Stomach smooth muscle (tissue), 2 donors: ENCODE results near the gene CCBE1.

Experiments
- H3K27ac ChIP-seq: one replicate; pipeline ENCODE4 v1.7.0; 2013; ENCODE audit warnings: mild to moderate bottlenecking, low read length, inconsistent platforms
- H3K27me3 ChIP-seq, 2 donors: one replicate each; pipeline ENCODE4 v1.7.0; 2013; ENCODE audit warnings: low read length in 2 of 2; ENCODE audit not compliant: insufficient read depth in 2 of 2, control insufficient read depth in 1 of 2
- H3K36me3 ChIP-seq, 2 donors: one replicate each; pipeline ENCODE4 v1.7.0; 2013; ENCODE audit warnings: low read length in 2 of 2; ENCODE audit not compliant: control insufficient read depth in 2 of 2, insufficient read depth in 2 of 2
- H3K4me1 ChIP-seq: one replicate; pipeline ENCODE4 v1.7.0; 2013; ENCODE audit warnings: low read length; ENCODE audit not compliant: control insufficient read depth, insufficient read depth
- H3K4me3 ChIP-seq, 2 donors: one replicate each; pipeline ENCODE4 v1.7.0; 2013; ENCODE audit warnings: low read length in 2 of 2
- H3K9ac ChIP-seq, 2 donors: one replicate each; pipeline ENCODE4 v1.7.0; 2013; ENCODE audit warnings: low read length in 2 of 2, mild to moderate bottlenecking in 1 of 2
- H3K9me3 ChIP-seq, 2 donors: one replicate each; pipeline ENCODE4 v1.7.0; 2013; ENCODE audit warnings: low read length in 2 of 2; ENCODE audit not compliant: control insufficient read depth in 2 of 2
- donor health status: healthy.
- donor health status: Pancreatic carcinoma.

Gene CCBE1

DNA sequence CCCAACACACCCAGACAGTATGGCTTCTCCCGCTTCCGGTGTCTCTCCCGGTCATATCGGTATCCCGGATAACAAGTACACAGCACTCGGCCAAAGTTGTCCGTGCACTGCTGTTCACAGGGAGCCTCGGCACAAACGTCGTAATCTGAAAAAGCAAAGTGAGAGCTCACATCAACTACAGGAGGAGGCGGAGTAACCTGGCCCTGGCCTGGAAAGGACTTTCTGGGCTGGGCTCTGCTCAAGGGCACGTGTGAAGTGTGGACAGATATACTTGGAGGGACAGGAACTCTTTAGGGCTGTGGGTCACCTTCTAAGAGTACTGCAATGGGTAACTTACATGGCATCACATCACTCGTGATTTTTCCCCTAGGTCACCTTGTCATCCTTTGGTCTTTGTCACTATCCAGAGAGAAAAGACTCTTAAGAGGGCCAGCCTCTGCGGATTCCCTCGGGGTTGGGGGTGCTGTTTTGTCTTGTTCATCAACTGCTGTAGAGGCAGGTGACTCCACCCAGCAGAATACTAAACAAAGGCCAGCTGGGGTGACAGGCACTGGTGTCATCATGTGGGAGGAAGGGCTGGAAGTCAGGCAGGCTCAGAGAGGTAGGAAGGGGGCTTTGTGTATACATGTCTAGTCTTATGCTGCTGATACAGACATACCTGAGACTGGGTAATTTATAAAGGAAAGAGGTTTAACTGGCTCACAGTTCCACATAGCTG lies 227.6 kb downstream of the CCBE1 start:
- Histone ChIP-seq H3K9ac (no peak overlapping the region), H3K4me3 (no peak overlapping the region), H3K36me3 (no peaks in the 10 kb centered on the region), H3K4me1 (peaks cover 5% of the 10 kb centered on the region), H3K27ac (no peak overlapping the region), H3K27me3 (no peaks in the 10 kb centered on the region), H3K9me3 (no peaks in the 10 kb centered on the region)

DNA sequence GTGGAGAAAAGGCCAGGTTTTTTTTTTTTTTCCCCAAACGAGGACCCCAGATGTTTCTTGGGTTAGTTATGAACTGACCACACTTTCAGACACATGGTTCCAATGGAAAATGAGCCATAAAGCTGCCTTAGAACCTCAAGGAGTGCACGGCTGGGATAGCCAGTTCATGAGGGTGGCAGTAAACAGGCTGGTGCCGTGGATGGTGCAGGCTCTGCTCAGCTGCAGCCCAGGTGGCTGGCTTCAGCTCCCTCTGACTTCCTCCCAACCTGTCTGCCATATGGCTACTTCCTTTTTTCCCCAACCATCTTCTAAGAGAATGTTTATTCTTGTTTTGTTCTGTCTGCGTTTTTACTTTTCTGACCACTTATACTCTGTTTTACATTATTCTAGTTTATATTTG lies 228.4 kb downstream of the CCBE1 start:
- Histone ChIP-seq H3K36me3 (no peaks in the 10 kb centered on the region), H3K4me3 (no peak overlapping the region), H3K9ac (no peak overlapping the region), H3K27ac (no peak overlapping the region), H3K27me3 (no peaks in the 10 kb centered on the region), H3K9me3 (no peaks in the 10 kb centered on the region), H3K4me1 (peaks cover 5% of the 10 kb centered on the region)

DNA sequence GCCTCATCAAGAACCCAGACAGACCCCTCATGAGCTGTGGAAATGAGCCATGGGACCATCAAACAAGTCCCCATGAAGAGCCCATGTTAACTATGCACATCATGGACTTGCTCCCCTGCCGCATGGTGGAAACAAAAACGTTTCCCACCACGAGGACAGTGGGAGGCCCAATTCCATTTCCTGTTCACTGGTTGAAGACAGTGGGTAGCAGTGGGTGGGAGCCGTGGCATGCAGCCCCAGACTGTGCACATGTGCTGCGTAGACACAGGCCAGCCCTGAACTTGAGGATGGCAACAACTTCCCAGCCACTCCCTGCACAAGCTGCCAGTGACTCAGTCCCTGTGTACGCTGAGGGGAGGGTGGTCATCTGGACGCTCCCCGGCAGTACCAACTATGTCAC lies 229.7 kb downstream of the CCBE1 start:
- H3K27ac ChIP-seq = no peak overlapping the region
- no peaks in the 10 kb centered on the region for H3K36me3 ChIP-seq
- H3K9ac ChIP-seq = no peak overlapping the region
- no peak overlapping the region for H3K4me3 ChIP-seq
- peaks cover 5% of the 10 kb centered on the region for H3K4me1 ChIP-seq
- H3K27me3 ChIP-seq = no peaks in the 10 kb centered on the region
- H3K9me3 ChIP-seq = no peaks in the 10 kb centered on the region

DNA sequence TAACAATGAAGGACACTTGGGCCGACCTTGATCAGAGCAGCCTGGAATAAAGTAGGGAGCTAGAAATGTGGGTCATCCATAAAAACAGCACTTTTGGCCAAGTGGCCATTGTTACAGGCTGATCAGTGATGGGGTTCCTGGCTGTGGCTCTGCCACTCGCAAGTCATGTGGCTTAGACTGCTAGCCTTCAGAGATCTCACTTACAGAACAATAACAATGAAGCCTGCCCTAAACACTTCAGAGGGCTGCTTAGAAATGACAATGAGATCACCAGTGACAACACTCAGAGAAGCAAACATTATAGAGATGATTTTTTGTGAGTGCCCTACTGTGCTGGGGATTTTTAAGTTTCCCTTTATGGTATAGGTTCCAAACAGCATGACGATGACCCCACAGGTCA lies 230.2 kb downstream of the CCBE1 start:
- Histone ChIP-seq H3K36me3 (no peaks in the 10 kb centered on the region), H3K27me3 (no peaks in the 10 kb centered on the region), H3K9ac (no peak overlapping the region), H3K27ac (no peak overlapping the region), H3K4me3 (no peak overlapping the region), H3K9me3 (no peaks in the 10 kb centered on the region), H3K4me1 (peaks cover 5% of the 10 kb centered on the region)

DNA sequence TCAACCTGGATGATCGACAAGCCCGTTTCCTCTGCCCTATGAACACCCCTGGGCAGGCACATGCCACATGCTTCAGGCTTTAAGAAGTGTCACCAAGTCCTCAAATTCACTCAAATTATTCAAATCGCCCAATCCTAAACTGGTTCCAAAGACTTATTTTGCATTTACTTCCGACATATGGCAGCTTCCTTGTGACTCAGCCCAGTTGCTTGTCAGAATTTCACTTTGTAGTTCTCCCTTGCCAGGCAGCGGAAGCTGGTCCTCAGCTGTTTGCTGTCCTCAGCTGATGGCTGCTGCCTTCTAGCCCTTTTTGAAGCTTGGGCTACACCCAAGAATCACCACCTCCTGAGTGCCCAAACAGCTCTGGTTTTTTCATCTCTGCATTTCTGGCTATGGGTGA lies 232.7 kb downstream of the CCBE1 start:
- no peak overlapping the region for H3K4me3 ChIP-seq
- H3K36me3 ChIP-seq = no peaks in the 10 kb centered on the region
- H3K4me1 ChIP-seq = no peaks in the 10 kb centered on the region
- no peak overlapping the region for H3K9ac ChIP-seq
- no peaks in the 10 kb centered on the region for H3K27me3 ChIP-seq
- H3K9me3 ChIP-seq = no peaks in the 10 kb centered on the region
- no peak overlapping the region for H3K27ac ChIP-seq

DNA sequence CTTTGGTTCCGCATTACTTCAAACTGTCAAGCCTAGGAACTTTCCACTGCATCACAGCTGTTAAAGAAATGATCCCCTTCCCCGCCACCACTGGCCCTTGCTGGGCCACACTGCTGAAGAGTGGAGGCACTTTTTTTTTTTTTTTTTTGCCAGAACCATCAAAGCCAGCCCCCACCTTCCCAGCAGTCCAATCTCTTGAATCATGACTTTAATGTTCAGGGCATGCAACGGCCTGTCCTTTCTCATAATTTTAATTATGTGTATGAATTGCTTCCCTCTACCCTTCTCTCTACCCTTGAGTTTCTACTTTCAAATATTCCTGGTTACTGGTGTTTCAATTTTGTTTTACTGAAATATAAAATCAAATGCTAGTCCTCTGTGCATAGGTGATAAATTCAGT lies 236.1 kb downstream of the CCBE1 start:
- Histone ChIP-seq H3K4me3 (no peak overlapping the region), H3K9ac (no peak overlapping the region), H3K9me3 (no peaks in the 10 kb centered on the region), H3K36me3 (no peaks in the 10 kb centered on the region), H3K27ac (no peak overlapping the region), H3K27me3 (no peaks in the 10 kb centered on the region), H3K4me1 (no peaks in the 10 kb centered on the region)

DNA sequence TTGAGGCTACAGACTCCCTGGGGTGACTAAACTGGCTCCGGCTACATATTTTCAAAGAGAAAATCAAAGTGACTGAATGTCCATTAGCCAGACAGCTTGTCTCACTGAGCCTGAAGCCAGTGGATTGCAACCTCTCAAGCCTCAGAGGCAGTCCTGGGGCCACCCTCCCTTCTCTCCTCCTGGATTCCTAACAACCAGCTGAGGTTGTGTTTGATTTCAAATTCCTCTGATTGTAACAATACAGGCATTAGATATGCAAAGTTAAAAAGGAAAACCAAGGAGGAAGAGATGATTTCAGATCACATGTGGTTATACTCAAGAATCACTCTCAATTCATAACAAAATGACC lies 237.2 kb downstream of the CCBE1 start:
- H3K27me3 ChIP-seq = no peaks in the 10 kb centered on the region
- no peak overlapping the region for H3K27ac ChIP-seq
- H3K4me1 ChIP-seq = no peaks in the 10 kb centered on the region
- no peak overlapping the region for H3K4me3 ChIP-seq
- H3K9ac ChIP-seq = no peak overlapping the region
- H3K9me3 ChIP-seq = no peaks in the 10 kb centered on the region
- H3K36me3 ChIP-seq = no peaks in the 10 kb centered on the region

DNA sequence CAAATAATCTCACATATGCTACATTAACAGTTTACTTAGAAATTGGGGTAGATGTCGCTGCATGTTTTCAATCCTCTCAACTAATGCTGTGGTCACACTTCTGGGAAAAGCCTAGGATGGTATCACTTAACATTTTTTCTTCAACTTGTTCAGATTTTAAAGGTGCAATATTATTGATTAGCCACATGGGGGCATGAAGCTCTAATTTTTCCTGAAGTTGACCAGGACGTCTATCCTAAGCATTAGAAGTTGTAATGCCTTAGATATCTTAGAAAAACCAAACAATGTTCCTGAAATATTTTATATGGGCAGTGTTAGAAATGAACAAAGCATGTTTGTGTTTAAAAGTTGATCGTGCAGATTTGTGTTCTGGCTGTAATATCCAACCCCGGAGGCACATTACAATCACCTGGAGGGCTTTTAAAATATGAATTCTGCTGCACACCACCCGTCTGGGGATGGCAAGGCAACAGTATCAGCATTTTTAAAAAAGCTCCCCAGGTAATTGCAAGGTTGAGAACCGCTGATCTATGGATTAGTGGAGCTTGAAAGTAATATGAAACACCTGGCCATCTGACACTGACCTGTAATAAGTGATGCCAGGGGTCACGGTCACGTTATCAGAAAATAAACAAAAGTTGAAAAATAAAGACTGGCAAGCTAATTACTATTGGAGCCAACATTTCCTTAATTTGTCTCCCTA lies 237.7 kb downstream of the CCBE1 start:
- Histone ChIP-seq H3K4me3 (no peak overlapping the region), H3K36me3 (no peaks in the 10 kb centered on the region), H3K9me3 (no peaks in the 10 kb centered on the region), H3K4me1 (no peaks in the 10 kb centered on the region), H3K27me3 (no peaks in the 10 kb centered on the region), H3K9ac (no peak overlapping the region), H3K27ac (no peak overlapping the region)

DNA sequence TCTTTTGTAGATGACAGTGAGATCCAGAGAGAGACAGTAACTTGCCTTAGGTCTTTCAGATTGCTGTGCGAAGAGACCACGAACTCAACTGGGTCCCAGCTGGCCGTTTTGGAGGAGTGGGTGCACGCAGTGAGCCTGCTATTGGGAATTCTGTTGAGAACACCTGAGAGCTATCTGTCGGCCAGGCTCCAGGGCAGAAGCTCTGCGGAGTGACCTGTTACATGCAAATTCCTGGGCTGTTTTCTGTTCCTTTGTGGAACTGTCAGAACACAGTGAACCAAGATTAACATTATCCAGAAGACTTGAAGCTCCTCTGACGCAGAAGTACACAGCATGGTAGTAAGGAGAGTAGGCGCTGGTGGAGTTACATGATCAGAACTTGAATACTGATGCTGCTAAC lies 238.6 kb downstream of the CCBE1 start:
- Histone ChIP-seq H3K4me1 (no peaks in the 10 kb centered on the region), H3K9ac (no peak overlapping the region), H3K9me3 (no peaks in the 10 kb centered on the region), H3K36me3 (no peaks in the 10 kb centered on the region), H3K4me3 (no peak overlapping the region), H3K27me3 (no peaks in the 10 kb centered on the region), H3K27ac (no peak overlapping the region)

DNA sequence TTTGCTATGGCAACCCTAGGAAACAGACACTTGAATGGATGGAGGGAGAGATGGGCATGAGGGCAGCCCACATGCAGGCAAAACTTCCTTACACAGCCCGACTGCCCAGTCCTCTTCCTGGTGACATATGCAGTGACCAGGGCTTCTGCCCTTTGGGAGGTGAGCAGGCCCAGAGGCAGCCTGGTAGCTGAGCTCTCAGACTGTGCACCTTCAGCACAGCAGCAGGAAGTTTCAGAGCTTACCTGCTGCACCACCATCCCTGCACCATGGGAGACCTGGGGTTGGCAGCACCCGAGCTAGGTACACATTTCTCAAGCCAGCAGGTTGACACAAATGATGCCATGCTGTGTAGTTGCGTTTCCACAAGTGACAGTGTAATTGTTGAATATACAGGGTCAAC lies 240.6 kb downstream of the CCBE1 start:
- Histone ChIP-seq H3K9ac (no peak overlapping the region), H3K27ac (no peak overlapping the region), H3K9me3 (no peaks in the 10 kb centered on the region), H3K36me3 (no peaks in the 10 kb centered on the region), H3K27me3 (no peaks in the 10 kb centered on the region), H3K4me3 (no peak overlapping the region), H3K4me1 (no peaks in the 10 kb centered on the region)

DNA sequence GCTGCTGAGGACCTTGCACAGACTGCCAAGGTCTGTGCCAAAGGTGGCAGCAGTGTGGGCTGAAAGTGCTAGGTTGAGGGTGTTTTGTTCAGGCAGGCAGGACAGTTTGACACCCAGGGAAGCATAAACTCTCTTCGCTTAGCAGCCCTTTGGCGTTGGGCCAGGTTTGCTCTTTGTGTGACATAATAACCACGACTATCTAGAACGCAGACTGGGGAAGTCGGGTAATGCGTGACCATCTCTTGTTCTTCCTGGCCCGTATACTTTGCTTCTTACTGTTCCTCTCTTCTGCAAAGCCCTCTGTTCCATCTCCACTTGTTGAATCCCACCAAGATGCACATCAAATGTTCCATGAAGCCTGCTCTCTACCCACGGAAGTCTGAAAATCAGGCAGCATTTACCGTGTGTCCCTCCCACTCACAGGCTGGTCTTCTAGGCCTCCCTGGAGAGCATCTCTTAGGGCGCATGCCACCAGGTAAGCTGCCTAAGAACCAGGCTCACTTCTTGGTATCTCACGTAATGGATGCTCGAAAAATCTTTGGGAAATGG lies 241.4 kb downstream of the CCBE1 start:
- no peak overlapping the region for H3K4me3 ChIP-seq

More for the DNA sequence above, 241.4 kb downstream of the CCBE1 start:
- no peak overlapping the region for H3K9ac ChIP-seq
- H3K27me3 ChIP-seq = no peaks in the 10 kb centered on the region
- no peak overlapping the region for H3K27ac ChIP-seq
- H3K9me3 ChIP-seq = no peaks in the 10 kb centered on the region
- H3K36me3 ChIP-seq = no peaks in the 10 kb centered on the region
- no peaks in the 10 kb centered on the region for H3K4me1 ChIP-seq
